Stromal cell of bone marrow (primary cell): ENCODE results near the gene TSPAN15.
A peak's percentile ranks its signal among the peaks of the same experiment; 100 is the strongest.

Experiments
- DNase-seq: peaks from one replicate; pipeline ENCODE4 v3.0.0-alpha.2; 2012; ENCODE audit warnings: low read depth

The TSPAN15 gene

GRCh38 chr10:69466158-69466490 is 14.9 kb downstream of the TSPAN15 start:
- DNase-seq, result no peak

GRCh38 chr10:69466689-69467088 is 15.4 kb downstream of the TSPAN15 start:
- DNase-seq, result no peak

GRCh38 chr10:69467928-69468750 is 16.9 kb downstream of the TSPAN15 start:
- DNase-seq, result no peak

- no peak for DNase-seq
Measured at GRCh38 chr10:69468751-69469089, 17.5 kb downstream of the TSPAN15 start.

- DNase-seq, result no peak
Measured at GRCh38 chr10:69469976-69470375, 18.7 kb downstream of the TSPAN15 start.

- no peak for DNase-seq
Measured at GRCh38 chr10:69470463-69471384, 19.5 kb downstream of the TSPAN15 start.

GRCh38 chr10:69472142-69472541 is 20.9 kb downstream of the TSPAN15 start:
- no peak for DNase-seq

- peak; percentile 75 for DNase-seq
Measured at GRCh38 chr10:69472544-69472943, 21.3 kb downstream of the TSPAN15 start.

GRCh38 chr10:69473304-69473990 is 22.2 kb downstream of the TSPAN15 start:
- no peak for DNase-seq

GRCh38 chr10:69474742-69475432 is 23.6 kb downstream of the TSPAN15 start:
- DNase-seq, result peak; percentile 96

GRCh38 chr10:69475433-69475830 is 24.2 kb downstream of the TSPAN15 start:
- DNase-seq, result peak; percentile 24

GRCh38 chr10:69477968-69478597 is 26.8 kb downstream of the TSPAN15 start:
- DNase-seq, result no peak

GRCh38 chr10:69479240-69480067 is 28.2 kb downstream of the TSPAN15 start:
- DNase-seq, result peak; percentile 54

GRCh38 chr10:69480068-69480412 is 28.8 kb downstream of the TSPAN15 start:
- DNase-seq, result no peak

GRCh38 chr10:69481305-69481704 is 30.0 kb downstream of the TSPAN15 start:
- no peak for DNase-seq

- DNase-seq, result no peak
Measured at GRCh38 chr10:69481811-69482524, 30.7 kb downstream of the TSPAN15 start.

- peak; percentile 40 for DNase-seq
Measured at GRCh38 chr10:69483963-69484362, 32.7 kb downstream of the TSPAN15 start.

GRCh38 chr10:69484736-69485135 is 33.5 kb downstream of the TSPAN15 start:
- DNase-seq, result no peak

GRCh38 chr10:69486922-69487730 is 35.9 kb downstream of the TSPAN15 start:
- peak; percentile 32 for DNase-seq
